Stomach (tissue), 9 donors: ENCODE data around the gene ADTRP. TPM values are rescaled to one million over a fixed set of nuclear protein-coding genes. Genes with fewer than 3 reads are reported as not detected.

Source experiments
- DNase-seq, 2 donors: peaks; one replicate each; pipeline versions ENCODE4 v3.0.0 to v3.0.0-alpha.2; 2013 to 2019
- H3K27ac ChIP-seq, 5 donors: fragments of 200-600 bp in 4 of 5; sonication (generic) in 4 of 5; one replicate each; pipeline ENCODE4 v1.5.1; 2013 to 2019; ENCODE audit warnings: mild to moderate bottlenecking in 1 of 5, moderate library complexity in 1 of 5
- H3K27me3 ChIP-seq, 3 donors: fragments of 200-600 bp; sonication (generic); one replicate each; pipeline ENCODE4 v1.5.1; 2017 to 2019; ENCODE audit warnings: mixed run types in 1 of 3
- H3K36me3 ChIP-seq, 4 donors: fragments of 200-600 bp; sonication (generic); 1 replicate in 3 of 4; 2 replicates in 1 of 4; pipeline ENCODE4 v1.5.1; 2016 to 2019
- H3K4me1 ChIP-seq, 4 donors: fragments of 200-600 bp; sonication (generic); one replicate each; pipeline ENCODE4 v1.5.1; 2016 to 2019
- H3K4me3 ChIP-seq, 4 donors: fragments of 200-600 bp; sonication (generic) in 3 of 4; one replicate each; pipeline ENCODE4 v1.5.1; 2016 to 2019; ENCODE audit warnings: mild to moderate bottlenecking in 1 of 4
- H3K9me3 ChIP-seq, 4 donors: fragments of 200-600 bp; sonication (generic); one replicate each; pipeline ENCODE4 v1.5.1; 2016 to 2019
- EP300 ChIP-seq: sonication (generic); formaldehyde crosslinking; IDR thresholded peaks from one replicate; pipeline ENCODE4 v1.6.1; 2017; ENCODE audit warnings: antibody characterized with exemption
- POLR2A ChIP-seq, 4 donors: fragments of 450-650 bp; IDR thresholded peaks; one replicate each; pipeline ENCODE4 v1.6.1; 2016; ENCODE audit warnings: antibody characterized with exemption in 4 of 4, control low read depth in 2 of 4, mild to moderate bottlenecking in 1 of 4, moderate library complexity in 1 of 4
- POLR2AphosphoS5 ChIP-seq, 3 donors: sonication (generic); formaldehyde crosslinking; IDR thresholded peaks; one replicate each; pipeline ENCODE4 v1.6.1; 2016; ENCODE audit warnings: antibody characterized with exemption in 3 of 3
- WGBS, 5 donors: extraction: QIAGEN DNeasy Blood & Tissue Kit in 3 of 5; methylation state at CpG; one replicate each; pipeline versions ENCODE4 v1.1.5 to v1.1.7; 2013 to 2018; 5-methylcytosine and 5-hydroxymethylcytosine counted together
- intact Hi-C: fragments of 100-400 bp; cut with DNase I; formaldehyde crosslinking; loops from one replicate; pipeline ENCODE4 v1.15.1; 2023; ENCODE audit warnings: low total_unique reads
- polyA plus RNA-seq, 3 donors: library from polyadenylated mRNA; stranded (reverse); fragments of 200-250 nt; gene quantifications; one replicate each; pipeline ENCODE4 v1.2.3, GENCODE V29; 2013
- total RNA-seq, 5 donors: library from RNA; depleted of rRNA; stranded (reverse); fragments of >200 nt; gene quantifications; one replicate each; pipeline versions ENCODE4 v1.1.0 to v1.2.3, GENCODE V29; 2014 to 2016
- TF ChIP-seq, protein P1 (sequence below), 7 experiments: fragments of 450-650 bp in 4 of 7; fragments of 200-600 bp in 3 of 7; sonication (generic) in 3 of 7; IDR thresholded peaks; one replicate each; pipeline ENCODE4 v1.5.1; 2016 to 2019; ENCODE audit warnings: antibody characterized with exemption in 7 of 7, control low read depth in 2 of 7, mild to moderate bottlenecking in 1 of 7
- donor health status: healthy with polysubstance abuse.
- donor health status: Bipolar disorder and iron deficiency.
- donor health status: healthy.

ADTRP gene
- total and polyA plus RNA-seq, 8 donors: 3.9 to 63.6 (median 20.8) TPM

DNA sequence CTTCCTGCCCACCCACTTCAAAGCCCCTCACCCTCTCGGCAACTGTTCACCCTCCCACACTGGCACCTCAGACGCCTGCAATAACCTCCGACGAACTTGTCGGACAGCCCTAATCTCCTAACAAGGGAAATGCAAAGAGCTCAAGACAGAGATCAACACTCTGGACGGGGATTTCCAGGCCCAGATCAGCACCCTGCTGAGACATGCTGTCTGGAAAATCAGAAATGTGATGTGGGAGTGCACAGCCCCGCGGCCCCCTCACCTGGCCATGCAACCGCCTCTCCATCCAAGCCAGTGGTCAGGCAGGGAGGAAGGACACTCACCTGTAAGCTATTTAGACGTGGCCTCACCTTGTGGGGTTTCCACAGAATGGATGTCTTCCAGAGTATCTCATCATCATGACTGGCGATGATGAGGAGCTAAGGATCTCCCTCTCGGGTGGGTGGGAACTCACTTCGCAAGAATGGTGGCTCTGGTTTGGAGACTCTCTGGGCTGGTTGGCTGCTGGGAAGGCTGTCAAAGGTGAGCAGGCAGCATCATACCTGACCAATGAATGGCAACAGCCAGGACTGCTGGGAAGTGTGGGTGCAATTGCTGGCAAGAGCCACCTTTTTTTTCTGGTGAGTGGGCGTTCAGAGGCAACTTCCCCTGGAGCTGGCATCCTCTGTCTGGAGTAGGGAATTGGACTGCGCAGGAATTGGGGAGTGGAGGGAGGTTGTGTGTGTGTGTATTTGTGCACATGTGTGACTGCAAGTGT lies 28.1 kb upstream of the ADTRP start:
- Histone ChIP-seq H3K27me3 (no peaks in the 10 kb centered on the region), H3K27ac (no peak overlapping the region), H3K4me1 (peaks cover 17 to 31% (median 22%) of the 10 kb centered on the region in 4 donors), H3K9me3 (no peaks in the 10 kb centered on the region), H3K36me3 (no peaks in the 10 kb centered on the region), H3K4me3 (no peak overlapping the region)
- intact Hi-C loops: no loop called here
- DNase-seq: no peak
- WGBS, 5 donors: 66 to 73% (median 69%) methylated on average over 15 of the region's 15 CpGs
- no peak for TF ChIP-seq POLR2A (IDR thresholded peaks at IDR 0.05)
- TF ChIP-seq, protein P1, sequence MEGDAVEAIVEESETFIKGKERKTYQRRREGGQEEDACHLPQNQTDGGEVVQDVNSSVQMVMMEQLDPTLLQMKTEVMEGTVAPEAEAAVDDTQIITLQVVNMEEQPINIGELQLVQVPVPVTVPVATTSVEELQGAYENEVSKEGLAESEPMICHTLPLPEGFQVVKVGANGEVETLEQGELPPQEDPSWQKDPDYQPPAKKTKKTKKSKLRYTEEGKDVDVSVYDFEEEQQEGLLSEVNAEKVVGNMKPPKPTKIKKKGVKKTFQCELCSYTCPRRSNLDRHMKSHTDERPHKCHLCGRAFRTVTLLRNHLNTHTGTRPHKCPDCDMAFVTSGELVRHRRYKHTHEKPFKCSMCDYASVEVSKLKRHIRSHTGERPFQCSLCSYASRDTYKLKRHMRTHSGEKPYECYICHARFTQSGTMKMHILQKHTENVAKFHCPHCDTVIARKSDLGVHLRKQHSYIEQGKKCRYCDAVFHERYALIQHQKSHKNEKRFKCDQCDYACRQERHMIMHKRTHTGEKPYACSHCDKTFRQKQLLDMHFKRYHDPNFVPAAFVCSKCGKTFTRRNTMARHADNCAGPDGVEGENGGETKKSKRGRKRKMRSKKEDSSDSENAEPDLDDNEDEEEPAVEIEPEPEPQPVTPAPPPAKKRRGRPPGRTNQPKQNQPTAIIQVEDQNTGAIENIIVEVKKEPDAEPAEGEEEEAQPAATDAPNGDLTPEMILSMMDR (IDR thresholded peaks at IDR 0.05): no peak
- TF ChIP-seq EP300: no peak

DNA sequence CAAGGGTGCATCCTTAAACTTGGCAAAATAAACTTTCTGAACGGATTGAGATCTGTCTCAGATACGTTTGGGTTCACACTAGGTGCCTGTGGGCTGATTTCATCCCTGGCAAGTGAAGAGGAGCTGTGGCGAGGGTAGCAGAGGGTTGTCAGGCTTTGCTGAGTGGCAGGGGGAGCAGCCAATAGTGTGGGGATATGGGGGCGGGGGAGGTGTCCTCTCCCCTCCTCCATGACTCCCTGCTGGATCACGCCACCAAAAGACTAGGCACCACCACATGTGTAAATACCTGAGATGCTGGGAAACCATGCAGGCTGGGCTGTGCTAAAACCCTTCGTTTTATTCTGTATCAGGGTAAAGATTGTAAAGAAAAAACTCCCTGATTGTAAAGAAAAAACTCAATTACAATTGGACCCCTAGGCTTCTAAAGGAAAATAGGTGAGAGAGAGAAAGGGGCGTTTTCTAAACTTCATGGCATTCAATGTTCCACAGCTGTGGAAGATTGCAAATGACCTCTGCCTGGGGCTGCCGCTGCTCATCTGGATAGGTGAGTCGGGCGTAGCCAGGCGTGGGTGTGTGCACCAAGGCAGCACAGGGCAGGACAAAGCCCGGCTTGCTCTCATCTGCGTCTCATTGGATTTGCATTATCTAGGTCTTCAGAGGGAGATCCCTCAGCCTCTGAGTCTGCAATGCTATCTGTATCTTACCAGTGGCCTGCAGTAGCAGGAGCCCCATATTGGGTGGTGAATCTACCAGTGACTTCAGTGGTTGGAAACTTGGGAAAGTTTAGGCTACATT lies 26.9 kb upstream of the ADTRP start:
- no peaks in the 10 kb centered on the region for H3K27me3 ChIP-seq
- no peak for DNase-seq
- no peaks in the 10 kb centered on the region for H3K36me3 ChIP-seq
- H3K4me1 ChIP-seq: peaks cover 11 to 19% (median 13%) of the 10 kb centered on the region in 4 donors
- no peak overlapping the region for H3K27ac ChIP-seq
- no peak overlapping the region for H3K4me3 ChIP-seq
- 76 to 91% (median 88%) methylated on average over 13 of the region's 13 CpGs for WGBS, 5 donors
- no peak for TF ChIP-seq EP300
- no peak for TF ChIP-seq POLR2AphosphoS5 (IDR thresholded peaks at IDR 0.05)
- TF ChIP-seq POLR2A (IDR thresholded peaks at IDR 0.05): no peak
- TF ChIP-seq, protein P1 (IDR thresholded peaks at IDR 0.05): no peak
- no peaks in the 10 kb centered on the region for H3K9me3 ChIP-seq
- intact Hi-C loops: no loop called here

DNA sequence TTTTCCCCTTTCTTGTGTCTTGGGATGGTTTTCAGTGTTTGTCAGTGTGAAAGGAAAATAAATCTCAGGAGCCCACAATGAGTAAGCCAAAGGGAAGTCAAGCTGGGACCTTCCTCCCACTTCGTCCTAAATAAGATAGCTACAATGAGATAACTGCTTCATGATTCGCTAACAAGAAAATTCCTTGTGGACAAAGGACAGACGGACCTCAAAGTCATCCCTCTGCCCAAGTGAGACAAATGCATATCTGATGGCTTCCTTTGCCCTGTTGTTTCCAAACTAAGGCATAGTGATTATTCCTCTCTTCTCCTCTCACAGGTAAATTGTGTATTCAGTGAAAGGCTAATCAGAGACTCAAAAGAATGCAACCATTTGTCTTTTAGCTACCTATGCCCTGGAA lies 26.1 kb upstream of the ADTRP start:
- Histone ChIP-seq H3K4me3 (no peak overlapping the region), H3K4me1 (peaks cover 4 to 11% (median 6%) of the 10 kb centered on the region in 4 donors), H3K36me3 (no peaks in the 10 kb centered on the region), H3K27ac (no peak overlapping the region), H3K9me3 (no peaks in the 10 kb centered on the region), H3K27me3 (no peaks in the 10 kb centered on the region)
- TF ChIP-seq POLR2A (IDR thresholded peaks at IDR 0.05): no peak
- no peak for TF ChIP-seq EP300
- no peak for TF ChIP-seq POLR2AphosphoS5 (IDR thresholded peaks at IDR 0.05)
- TF ChIP-seq, protein P1 (IDR thresholded peaks at IDR 0.05): no peak
- WGBS, 5 donors: 73 to 84% (median 79%) methylated on average over 3 of the region's 3 CpGs
- DNase-seq: no peak
- intact Hi-C loops: no loop called here

DNA sequence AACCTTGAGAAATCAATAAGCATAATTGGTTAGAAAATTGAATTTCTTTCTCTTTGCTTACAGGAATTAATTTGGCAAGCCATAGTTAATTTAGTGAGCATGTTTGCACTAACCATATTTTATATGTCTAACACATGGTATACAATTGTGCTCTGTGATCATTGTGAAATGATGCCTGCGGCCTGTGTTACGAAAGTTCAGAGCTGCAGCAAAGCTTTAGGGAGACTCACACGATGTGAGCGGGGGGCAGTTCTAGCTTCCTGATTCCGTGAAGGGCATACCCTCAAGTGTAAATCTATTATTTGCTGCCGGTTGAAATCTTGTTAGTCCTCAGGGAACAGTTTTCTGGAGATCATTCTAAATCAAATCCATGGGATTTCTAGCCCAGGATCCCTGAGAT lies 25.5 kb upstream of the ADTRP start:
- intact Hi-C loops: no loop called here
- Histone ChIP-seq H3K4me3 (no peak overlapping the region), H3K9me3 (no peaks in the 10 kb centered on the region), H3K27me3 (no peaks in the 10 kb centered on the region), H3K36me3 (no peaks in the 10 kb centered on the region), H3K27ac (no peak overlapping the region), H3K4me1 (peaks cover 0 to 5% (median 3%) of the 10 kb centered on the region in 4 donors)
- no peak for TF ChIP-seq POLR2AphosphoS5 (IDR thresholded peaks at IDR 0.05)
- TF ChIP-seq, protein P1 (IDR thresholded peaks at IDR 0.05): no peak
- TF ChIP-seq EP300: no peak
- no peak for TF ChIP-seq POLR2A (IDR thresholded peaks at IDR 0.05)
- no peak for DNase-seq
- WGBS, 5 donors: 85 to 93% (median 89%) methylated on average over 6 of the region's 6 CpGs
